ENCODE measurements around the gene PPP2R3C. TPM values are rescaled to one million over a fixed set of nuclear protein-coding genes. Genes with fewer than 3 reads are reported as not detected.
"Not testable (repeated sequence)": the region's sequence is repeated elsewhere in the genome, so short reads cannot be mapped to it uniquely, and the experiment has no call there.

Gene PPP2R3C
- total and polyA plus RNA-seq, 4 experiments from 2014 or later, result 36.1 to 70.9 (median 49.5) TPM

GRCh38 chr14:35038312-35038711 lies 83.5 kb downstream of the PPP2R3C start:
- POLR2A ChIA-PET (ENCODE audit: partially characterized antibody), result interaction anchor here (0.7 kb wide), 1 partner anchor 293 kb away, joined by 3 read pairs; no protein-coding TSS in a partner anchor
- H3K27ac Mint-ChIP-seq, result peak overlapping the region in 1 of 7 donors; percentile 23
- H3K9me3 ChIP-seq (ENCODE audit: control insufficient read depth in 1 of 2, low read length in 2 of 2); H3K27me3 Mint-ChIP-seq; H3K4me1 Mint-ChIP-seq; H3K4me3 ChIP-seq (ENCODE audit: low read length in 2 of 2); CTCF ChIA-PET (ENCODE audit: partially characterized antibody); H3K4me3 Mint-ChIP-seq; H3K4me1 ChIP-seq (ENCODE audit: insufficient read depth, low read length); intact Hi-C loops (cut with micrococcal nuclease); DNase-seq; H3K36me3 ChIP-seq (ENCODE audit: insufficient read depth, low read length); H3K27ac ChIP-seq (ENCODE audit: low read depth, low read length); H3K27me3 ChIP-seq (ENCODE audit: insufficient read depth, low read length): not testable (repeated sequence)
- H3K36me3 Mint-ChIP-seq, result peaks cover 13 to 16% of the 10 kb centered on the region in 2 donors
- H3K9me3 Mint-ChIP-seq, result peaks cover 0 to 27% (median 20%) of the 10 kb centered on the region in 8 donors

Other genes starting within 250 kb of the PPP2R3C start
- gene BAZ1A, start 246.6 kb downstream of the PPP2R3C start, total RNA-seq, result 10 to 100 TPM; 54.1 to 56.4 TPM
- 10 to 100 TPM in 1 of 2 donors, 1 to 10 TPM in 1; 5.6 to 16.4 TPM for gene BAZ1A, start 246.6 kb downstream of the PPP2R3C start, polyA plus RNA-seq
- 10 to 100 TPM; 59.8 to 62.7 TPM for gene SRP54, start 139.0 kb downstream of the PPP2R3C start, total RNA-seq
- 10 to 100 TPM; 31.6 to 49.2 TPM for gene SRP54, start 139.0 kb downstream of the PPP2R3C start, polyA plus RNA-seq
- 10 to 100 TPM; 35.2 to 41.5 TPM for gene FAM177A1, start 75.7 kb downstream of the PPP2R3C start, total RNA-seq
- gene FAM177A1, start 75.7 kb downstream of the PPP2R3C start, polyA plus RNA-seq, result 10 to 100 TPM; 46.8 to 60.0 TPM
- 10 to 100 TPM; 38.9 to 39.4 TPM for gene PRORP, start 562 bp upstream of the PPP2R3C start, total RNA-seq
- 100 to 1,000 TPM in 1 of 2 donors, 10 to 100 TPM in 1; 84.2 to 121 TPM for gene PRORP, start 562 bp upstream of the PPP2R3C start, polyA plus RNA-seq
- 10 to 100 TPM; 84.6 to 86.2 TPM for gene PSMA6, start 170.4 kb upstream of the PPP2R3C start, total RNA-seq
- gene PSMA6, start 170.4 kb upstream of the PPP2R3C start, polyA plus RNA-seq, result 100 to 1,000 TPM; 329 to 413 TPM